HG02610 (cell line): ENCODE results near the gene LRRC28.
"Not testable (repeated sequence)": the region's sequence is repeated elsewhere in the genome, so short reads cannot be mapped to it uniquely, and the experiment has no call there.

Experiments
- ATAC-seq: cut with Tn5 transposase; IDR thresholded peaks from one replicate; pipeline ENCODE4 v1.9.1; 2021; ENCODE audit warnings: mild to moderate bottlenecking, moderate library complexity; ENCODE audit not compliant: unreplicated experiment

Gene LRRC28

DNA sequence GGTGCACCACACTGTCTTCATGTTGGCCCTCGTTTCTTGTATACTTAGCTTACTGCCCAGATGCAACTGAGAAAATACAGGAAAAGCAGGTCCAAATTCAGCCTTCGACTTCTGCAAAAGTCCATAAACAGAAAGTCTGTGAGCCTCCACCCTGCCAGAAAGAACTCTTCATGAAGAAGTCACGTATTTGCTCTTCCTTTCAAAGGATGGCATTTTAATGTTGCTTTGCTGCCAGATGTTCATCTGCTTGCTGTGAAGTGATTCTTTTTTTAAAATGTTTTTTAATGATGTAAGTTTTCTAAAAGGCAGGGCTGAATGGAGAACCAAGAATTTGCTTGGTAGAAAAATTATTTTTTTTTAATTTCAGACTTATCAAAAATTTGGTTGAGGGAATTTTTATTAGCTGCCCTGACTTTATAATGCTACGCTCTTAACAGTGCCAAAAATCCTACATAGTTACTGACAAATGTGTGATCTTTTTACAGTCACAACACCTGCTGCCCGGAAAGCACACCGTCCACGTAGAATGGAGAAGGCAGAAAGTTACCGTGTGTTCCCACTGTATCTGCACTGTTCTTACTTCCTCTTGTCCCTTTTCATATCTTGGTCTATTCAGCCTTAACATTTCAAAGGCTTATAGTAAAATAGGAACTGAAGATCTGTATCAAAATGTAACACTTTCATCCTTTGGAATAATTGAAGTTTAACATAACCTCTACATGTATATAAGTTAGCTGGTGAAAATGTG lies 136.3 kb downstream of the LRRC28 start:
- ATAC-seq = no peak

DNA sequence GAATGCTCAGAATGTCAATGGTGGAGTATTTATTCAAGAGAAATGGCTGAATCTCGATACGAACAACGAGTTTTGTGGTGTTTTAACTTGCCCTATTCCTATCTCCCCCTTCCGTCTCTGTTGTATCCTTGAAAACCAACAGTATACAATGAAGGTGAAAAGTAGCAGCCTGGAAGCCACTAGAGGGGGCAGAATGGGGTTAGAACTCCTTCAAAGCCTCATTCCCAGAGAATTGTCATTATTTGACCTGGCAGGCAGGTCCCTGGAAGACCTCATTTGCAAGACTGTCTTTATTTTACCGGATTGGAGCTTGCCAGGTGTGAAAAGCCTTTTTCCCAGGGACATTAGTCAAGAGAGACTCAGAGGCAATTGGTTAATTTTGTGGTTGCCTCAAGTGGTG lies 139.4 kb downstream of the LRRC28 start:
- ATAC-seq = no peak

DNA sequence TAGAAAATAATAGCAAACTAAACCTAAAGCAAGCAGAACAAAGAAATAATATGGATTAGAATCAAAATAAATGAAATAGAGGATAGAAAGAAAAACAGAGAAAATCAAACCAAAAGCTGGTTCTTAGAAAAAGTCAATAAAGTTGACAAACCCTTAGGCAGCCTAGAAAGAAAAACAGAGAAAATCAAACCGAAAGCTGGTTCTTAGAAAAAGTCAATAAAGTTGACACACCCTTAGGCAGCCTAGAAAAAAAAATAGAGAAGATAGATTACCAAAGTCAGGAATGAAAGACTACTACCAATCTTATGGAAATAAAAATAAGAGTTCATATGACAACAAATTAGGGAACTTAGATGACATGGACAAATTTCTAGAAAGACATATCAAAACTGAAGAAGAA lies 142.4 kb downstream of the LRRC28 start:
- ATAC-seq = no peak

DNA sequence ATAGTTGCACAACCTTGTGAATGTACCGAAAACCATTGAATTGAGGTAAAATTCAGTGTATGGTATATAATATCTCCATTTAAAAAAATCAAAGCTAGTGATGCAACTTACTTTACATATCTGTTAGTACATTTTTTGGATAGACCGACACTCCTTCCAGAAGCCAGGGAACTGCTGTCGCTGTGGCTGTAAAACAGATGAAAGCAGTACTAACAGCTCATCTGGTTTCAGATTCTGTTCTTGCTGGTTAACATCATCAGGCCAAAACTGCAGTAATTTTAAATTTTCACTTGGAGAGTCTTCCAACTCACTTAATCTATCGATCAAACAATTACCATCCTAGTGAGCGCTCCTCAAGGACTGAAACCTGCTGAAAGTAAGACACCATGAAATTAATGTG lies 145.1 kb downstream of the LRRC28 start:
- no peak for ATAC-seq

DNA sequence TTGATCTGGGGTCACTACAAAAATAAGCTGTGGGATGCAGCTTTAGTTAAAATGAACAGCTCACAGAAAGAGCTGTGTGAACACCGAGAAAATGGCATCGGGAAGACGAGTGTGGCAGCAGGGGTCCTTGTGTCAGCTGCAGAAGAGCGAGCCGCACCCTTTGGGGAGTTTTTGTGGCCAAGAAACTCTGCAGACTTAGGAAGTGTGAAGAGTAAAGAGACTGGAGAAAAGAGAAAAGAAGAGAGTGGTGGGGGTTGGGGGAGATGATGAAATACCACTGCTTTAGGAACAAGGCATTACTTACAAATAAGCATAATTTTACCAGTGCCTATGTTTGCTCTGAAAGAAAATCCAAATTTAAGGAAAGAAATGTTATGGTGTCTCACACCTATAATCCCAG lies 147.8 kb downstream of the LRRC28 start:
- no peak for ATAC-seq

DNA sequence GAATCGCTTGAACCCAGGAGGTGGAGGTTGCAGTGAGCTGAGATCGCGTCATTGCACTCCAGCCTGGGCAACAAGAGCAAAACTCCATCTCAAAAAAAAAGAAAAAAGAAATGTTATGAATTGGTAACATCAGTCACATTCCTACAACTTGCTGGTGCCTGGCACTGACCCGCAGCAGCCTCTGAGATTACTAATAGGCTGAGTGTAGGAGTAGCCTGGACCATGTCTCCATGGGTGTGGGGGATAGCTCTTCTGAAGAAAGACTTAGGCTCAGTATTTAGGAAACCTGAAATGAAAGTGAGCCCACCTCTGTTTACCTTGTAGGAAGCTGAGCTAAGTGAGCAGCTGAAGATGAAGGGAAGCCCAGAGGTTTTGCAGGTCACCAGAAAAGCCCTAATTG lies 148.3 kb downstream of the LRRC28 start:
- no peak for ATAC-seq

DNA sequence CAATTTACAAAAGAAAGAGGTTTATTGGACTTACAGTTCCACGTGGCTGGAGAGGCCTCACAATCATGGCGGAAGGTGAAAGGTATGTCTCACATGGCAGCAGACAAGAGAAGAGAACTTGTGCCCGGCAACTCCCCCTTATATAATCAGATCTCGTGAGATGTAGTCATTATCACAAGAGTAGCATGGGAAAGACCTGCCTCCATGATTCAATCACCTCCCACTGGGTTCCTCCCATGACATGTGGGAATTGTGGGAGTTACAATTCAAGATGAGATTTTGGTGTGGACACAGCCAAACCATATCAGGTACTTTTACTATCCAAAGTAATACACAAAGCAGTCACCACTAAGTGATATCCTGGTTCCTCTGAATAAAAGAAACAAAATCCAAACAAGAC lies 149.9 kb downstream of the LRRC28 start:
- not testable (repeated sequence) for ATAC-seq

DNA sequence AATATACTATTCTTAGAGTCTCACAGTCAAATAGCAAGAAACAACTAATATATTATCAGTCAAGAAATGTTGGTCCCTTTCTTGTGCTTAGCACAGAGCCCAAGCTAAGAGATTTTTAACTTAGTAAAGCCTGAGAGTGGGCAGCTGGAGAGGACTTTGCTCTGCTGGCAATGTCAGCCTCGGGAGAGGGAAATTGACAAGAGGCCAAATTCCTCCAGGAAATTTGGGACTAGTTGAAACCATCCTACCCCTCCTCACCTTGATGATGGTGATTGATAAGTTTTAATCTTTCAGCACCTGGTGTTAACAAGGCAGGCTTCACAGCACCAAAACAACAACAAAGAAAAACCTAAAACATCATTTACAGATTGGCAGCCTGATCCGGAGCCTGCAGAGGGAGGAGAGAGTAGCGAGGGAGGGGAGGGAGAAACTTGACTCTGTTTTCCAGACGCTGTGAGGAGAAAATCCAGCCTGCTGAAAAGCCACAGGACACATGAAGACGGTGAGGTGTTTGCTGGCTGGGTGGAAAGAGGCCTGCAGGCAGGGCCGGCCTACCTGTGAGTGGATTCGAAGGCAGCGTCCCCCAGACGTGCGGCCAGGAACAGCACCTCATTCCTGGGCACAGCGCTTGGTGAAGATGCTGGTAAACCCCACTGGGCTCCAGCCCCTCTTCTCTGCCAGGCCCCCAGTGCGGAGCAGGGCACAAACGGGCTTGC lies 150.9 kb downstream of the LRRC28 start:
- ATAC-seq = no peak

DNA sequence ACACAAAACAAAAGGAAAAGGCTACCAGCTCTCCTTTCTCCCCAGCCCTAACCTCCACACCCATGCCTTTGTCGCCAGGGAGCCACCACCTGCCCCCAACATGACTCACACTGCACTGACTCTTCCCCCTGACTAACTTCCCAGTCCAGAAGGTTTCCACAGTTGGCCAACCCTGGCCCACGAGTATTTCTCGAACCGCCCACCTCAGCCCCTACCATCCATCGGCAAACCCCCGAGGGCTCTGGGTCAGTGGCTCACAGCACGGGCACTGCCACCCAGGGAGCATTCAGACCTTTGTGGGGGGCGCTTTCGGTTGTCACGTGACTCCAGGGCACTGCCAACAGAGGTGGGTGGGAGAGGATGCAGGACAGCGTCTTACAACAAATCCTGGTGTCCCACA lies 152.3 kb downstream of the LRRC28 start:
- ATAC-seq = no peak

DNA sequence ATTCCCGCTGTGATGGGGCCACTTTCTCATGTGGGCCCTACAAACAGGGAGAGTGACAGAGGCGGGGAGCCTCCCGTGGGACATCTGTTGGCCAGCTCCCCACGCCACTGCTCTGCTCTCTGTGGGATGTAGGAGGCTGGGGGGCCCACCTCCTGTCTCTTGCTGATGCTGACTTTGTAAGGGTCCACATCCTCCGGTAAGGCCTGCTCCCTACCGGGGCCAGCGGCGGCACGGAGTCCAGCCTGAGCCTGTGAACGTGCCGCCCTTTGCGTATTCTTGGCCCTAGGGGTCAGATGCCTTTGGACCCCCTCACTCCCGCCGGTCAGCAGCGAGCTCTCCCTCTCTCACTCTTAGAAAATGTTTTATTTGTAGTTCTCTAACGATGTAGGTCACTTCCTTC lies 153.2 kb downstream of the LRRC28 start:
- ATAC-seq = no peak

DNA sequence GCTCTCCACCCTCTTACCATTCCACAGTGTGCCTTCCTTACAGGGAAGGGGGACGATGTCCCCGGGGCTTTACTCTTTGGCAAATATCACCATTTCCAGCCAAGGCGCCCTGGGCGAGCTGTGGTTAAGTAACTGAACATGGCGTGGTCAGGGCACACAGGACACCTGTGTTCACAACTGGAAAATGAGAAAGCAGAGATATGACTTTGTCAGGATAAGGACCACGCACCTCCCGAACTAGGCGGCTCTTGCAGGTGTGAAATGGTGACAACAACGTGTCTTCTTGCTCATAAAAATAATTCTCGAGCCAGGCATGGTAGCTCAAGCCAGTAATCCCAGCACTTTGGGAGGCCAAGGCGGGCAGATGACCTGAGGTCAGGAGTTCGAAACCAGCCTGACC lies 154.8 kb downstream of the LRRC28 start:
- ATAC-seq = no peak

DNA sequence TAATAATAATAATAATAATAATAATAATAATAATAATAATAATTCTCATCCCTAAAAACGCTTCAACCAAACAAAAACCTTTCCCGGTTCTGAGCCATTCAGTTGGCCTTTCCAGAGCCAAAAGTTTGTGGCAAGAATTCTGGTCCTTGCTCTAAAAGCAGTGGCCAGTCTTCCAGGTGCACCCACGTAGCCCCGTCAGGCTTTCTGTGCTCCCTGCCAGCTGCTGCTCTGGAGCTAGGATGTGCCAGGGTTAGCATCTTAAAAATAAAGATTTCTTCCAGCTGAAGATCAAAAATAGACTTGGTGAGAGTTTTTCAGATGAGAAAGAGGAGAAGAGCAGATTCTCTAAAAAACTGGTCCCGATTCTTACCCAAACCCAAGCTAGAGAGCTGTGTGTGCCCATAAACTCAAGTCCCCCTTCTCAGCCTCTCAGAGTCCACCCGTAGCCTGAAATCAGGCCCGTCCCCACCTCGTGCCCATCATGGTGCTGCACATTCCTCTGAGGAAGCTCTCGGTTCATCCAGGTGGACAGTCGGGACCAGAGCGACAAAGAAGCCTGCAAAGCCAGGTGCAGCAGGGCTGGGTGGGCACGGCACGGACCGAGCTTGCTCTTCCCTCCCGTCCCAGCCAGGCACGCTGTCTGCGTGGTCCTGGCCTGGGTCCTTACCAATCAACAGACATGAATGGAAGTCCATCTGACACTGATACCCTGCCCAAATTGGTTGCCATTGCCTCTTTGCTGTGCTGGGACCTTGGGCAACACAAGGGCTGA lies 155.6 kb downstream of the LRRC28 start:
- ATAC-seq = no peak

DNA sequence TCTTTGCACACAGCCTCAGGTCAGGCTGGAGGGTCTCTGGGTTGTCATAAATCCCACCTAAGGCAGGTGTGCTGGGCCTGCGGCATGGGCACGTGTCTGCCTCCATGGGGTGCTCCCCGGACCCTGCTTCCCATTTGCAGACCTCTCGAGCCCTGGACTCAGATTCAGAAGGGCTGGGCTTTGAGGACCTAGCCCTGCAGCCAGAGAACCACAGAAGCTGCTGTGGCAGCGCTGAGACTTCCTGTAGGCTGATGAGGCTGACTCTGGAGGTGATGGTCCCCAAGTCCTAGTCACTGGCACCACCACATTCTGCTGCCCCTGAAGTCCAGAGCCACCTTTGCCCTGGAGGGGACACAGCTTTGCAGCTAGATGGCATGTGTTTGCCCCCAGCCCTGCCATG lies 156.4 kb downstream of the LRRC28 start:
- ATAC-seq = no peak

DNA sequence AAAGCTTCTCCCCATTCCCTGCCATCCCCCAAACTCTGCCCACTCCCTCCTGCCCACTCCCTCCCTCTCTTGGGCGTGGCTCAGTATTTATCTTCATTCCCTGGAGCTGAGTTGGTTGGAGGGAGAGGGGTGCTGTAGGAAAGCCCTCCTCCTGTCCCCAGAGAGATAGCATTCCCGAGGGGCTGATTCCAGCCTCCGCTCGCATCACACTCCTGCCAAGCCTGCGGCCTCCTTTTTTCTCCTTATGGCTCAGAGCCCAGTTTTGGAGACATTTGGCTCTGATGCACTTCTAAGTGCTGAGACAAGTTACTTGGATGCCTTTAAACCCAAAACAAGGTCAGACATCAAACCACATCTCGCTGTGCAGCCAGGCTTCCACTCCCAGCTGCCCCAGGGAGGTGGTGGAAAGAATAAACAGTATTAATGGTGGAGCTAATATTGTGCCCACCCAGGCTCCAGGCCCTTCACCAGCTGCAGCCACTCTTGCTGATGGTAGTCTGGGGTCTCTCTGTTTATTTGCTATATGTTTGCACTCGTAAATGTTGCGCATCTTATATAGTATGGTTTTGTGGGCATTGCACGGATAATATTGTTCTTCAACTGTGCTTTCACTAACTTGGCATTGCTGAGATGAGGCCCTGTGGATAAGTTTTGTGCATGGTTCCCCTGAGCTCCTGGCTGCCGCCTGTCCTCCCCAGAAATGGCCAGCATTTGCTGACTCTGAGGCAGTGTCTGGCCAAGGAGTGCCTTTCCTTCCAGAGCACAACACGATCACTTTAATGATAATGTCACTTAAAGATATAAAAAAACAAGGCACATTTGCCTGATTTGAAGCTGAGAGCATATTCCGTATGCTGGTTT lies 157.2 kb downstream of the LRRC28 start:
- no peak for ATAC-seq

DNA sequence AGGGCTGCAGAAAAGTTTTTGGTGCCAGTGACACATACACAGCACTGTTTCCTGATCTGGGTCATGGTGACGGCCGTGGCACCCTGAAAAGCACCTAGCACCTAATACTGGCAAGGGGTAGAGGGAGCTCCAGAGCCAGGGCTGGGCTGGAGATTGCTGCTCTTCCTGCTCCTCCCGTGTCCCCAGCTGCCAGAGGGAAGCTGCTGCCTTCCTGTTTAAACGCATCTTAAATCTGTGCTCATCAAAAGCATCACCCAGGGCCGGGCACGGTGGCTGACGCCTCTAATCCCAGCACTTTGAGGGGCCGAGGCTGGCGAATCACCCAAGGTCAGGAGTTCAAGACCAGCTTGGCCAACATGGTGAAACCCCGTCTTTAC lies 157.8 kb downstream of the LRRC28 start:
- ATAC-seq = no peak

DNA sequence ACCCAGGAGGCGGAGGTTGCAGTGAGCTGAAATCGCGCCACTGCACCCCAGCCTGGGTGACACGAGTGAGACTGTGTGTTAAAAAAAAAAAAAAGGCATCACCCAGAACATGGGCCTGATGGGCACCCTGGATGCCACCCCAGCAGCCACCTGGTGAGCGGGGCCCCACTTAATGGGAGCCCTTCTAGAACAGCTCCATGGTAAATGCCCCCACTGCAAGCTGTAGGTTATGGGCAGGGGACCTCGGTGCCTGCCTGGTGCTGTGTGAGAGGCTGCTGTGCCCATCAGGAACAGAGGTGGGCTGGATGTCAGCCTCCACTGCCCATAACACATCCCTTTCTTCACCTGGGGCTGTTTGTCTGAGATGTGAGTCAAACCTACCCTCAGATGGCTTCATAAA lies 158.3 kb downstream of the LRRC28 start:
- ATAC-seq = no peak

DNA sequence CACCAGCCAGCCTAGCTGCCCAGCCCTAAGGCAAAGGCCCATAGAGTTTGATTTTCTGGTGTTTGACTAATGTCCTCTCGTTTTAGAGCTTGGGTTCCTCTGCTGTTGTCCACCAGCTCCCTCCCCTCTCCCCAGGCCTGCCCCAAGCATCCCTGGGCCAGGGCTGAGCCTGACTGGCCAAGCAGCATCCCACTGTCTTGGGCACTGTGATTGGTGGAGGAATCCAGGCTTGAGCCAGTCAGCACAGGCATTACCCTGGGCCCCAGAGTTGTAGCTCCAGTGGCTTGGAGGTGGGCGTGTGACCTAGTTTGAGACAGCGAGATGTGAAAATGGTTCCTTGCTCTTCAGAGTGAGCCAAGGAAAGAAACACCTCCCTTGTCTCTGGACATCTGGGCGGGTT lies 159.2 kb downstream of the LRRC28 start:
- no peak for ATAC-seq

DNA sequence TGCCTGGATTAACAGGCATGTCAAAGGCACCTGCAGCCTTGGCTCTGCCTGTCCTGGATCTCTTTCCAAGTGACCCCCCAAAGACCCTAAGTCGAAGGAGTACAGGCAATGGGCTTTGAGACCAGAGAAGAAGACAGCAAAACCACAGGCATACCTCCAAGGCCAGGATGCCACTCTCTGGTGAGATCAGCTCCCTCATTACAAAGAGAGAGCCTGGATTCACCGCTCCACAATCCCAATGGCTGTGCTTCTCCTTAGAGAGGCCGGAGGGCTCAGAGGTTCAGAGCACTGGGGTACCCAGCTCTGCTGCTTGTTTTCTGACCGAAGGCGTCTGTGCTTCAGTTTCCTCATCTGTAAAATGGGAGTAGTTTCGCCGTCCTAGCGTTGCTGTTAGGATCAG lies 160.0 kb downstream of the LRRC28 start:
- no peak for ATAC-seq

DNA sequence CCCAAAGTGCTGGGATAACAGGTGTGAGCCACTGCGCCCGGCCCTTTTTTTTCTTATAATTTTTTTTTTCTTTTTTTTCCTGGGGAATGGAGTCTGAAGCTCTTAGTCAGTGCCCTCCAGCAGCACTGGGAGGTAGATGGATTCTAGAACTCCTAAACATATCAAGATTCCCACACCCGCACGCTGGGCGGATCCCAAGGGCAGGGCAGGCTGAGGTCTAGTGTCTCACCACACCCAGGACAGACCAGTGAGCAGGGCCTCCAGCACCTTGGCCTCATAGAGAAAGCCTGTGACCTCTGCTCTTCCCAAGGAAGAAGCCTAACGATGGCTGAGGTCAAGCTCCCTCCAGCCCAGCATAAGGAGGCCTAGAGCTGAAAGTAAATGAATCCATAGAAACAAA lies 160.8 kb downstream of the LRRC28 start:
- ATAC-seq = no peak

DNA sequence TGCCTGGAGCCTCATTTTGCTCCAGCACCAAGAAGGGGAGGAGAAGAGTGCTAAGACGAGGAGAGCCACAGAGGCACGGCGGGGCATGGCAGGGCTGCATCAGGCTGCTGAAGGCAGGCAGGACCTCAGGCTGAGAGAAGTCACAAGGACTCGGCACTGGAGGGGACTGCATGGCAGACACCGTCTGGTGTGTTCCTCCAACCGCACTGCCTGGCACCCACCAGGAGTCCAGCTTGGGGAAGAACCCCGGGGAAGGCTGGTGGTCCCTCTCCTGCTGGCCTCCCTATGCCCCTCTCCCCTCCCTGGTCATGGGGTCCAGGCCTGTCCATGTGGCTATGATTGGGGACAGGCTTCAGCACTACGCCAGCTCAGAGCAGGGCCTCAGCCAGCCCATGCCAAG lies 161.3 kb downstream of the LRRC28 start:
- no peak for ATAC-seq
